MG63 (cell line): ENCODE data around the gene SEC61B. TPM values are rescaled to one million over a fixed set of nuclear protein-coding genes. Genes with fewer than 3 reads are reported as not detected.
"Not testable (repeated sequence)": the region's sequence is repeated elsewhere in the genome, so short reads cannot be mapped to it uniquely, and the experiment has no call there.

Experiments
- DNase-seq: peaks from one replicate; pipeline ENCODE4 v3.0.0-alpha.2; 2020
- H3K27me3 ChIP-seq: fragments of 250-450 bp; sonication (Bioruptor Pico); 2 replicates; pipeline ENCODE4 v1.5.1; 2020; ENCODE audit warnings: mild to moderate bottlenecking, moderate library complexity
- H3K36me3 ChIP-seq: fragments of 250-450 bp; sonication (Bioruptor Pico); 2 replicates; pipeline ENCODE4 v1.5.1; 2020; ENCODE audit warnings: mild to moderate bottlenecking, moderate library complexity
- H3K4me3 ChIP-seq: fragments of 250-450 bp; sonication (Bioruptor Pico); 2 replicates; pipeline ENCODE4 v1.5.1; 2020; ENCODE audit warnings: mild to moderate bottlenecking, moderate library complexity
- H3K9me3 ChIP-seq: fragments of 250-450 bp; sonication (Bioruptor Pico); 2 replicates; pipeline ENCODE4 v1.5.1; 2020; ENCODE audit warnings: mild to moderate bottlenecking, moderate library complexity
- total RNA-seq: library from RNA; depleted of rRNA; stranded (reverse); fragments of >200 nt; shearing (Covaris generic); gene quantifications from 2 replicates; pipeline ENCODE4 v1.2.3, GENCODE V29; 2014; ENCODE audit warnings: low replicate concordance

SEC61B gene
- total RNA-seq, 1 experiment from 2014 or later: 171 TPM

DNA sequence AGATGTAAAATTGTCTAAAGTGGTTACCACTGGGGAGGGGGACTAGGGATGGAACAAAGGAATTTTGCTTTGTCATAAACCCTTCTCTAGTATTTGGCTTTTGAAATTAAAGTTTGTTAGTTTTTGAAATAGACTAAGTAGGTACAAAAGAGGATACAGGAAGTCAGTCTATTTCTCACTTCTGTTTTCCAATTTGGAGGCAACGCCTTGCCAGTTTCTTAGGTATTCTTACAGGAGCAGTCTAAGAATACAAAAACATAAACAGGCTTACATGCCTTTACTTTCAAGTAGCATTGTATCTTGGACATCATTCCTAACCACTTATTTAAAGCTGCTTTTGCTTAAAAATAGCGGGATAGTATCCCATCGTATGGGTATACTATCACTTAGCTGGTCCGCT lies 34.8 kb upstream of the SEC61B start:
- Histone ChIP-seq H3K27me3 (no peaks in the 10 kb centered on the region; the same call in none of the 2 replicates), H3K9me3 (no peaks in the 10 kb centered on the region), H3K4me3 (no peak overlapping the region), H3K36me3 (no peaks in the 10 kb centered on the region)
- no peak for DNase-seq

DNA sequence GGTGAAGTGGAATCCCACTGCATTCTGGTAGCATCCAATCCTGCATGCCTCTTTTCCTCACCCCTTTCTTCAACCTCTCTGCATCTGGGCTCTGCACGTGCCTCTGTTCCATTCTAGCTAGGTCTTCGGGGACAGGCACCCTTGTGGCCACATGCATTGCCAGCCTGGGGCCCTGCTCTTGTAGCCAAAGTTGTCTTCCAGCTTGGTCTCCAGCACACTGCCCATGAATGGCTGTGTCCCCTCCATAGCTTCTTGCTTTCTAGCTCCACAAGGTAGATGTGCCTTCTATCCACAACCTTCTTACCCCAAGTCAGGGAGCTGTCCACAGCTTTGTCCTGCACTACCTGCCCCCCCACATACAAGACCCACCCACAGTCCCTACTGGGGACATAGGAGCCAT lies 32.9 kb upstream of the SEC61B start:
- Histone ChIP-seq H3K27me3 (no peaks in the 10 kb centered on the region; the same call in none of the 2 replicates), H3K4me3 (no peak overlapping the region), H3K9me3 (no peaks in the 10 kb centered on the region), H3K36me3 (no peaks in the 10 kb centered on the region)
- no peak for DNase-seq

DNA sequence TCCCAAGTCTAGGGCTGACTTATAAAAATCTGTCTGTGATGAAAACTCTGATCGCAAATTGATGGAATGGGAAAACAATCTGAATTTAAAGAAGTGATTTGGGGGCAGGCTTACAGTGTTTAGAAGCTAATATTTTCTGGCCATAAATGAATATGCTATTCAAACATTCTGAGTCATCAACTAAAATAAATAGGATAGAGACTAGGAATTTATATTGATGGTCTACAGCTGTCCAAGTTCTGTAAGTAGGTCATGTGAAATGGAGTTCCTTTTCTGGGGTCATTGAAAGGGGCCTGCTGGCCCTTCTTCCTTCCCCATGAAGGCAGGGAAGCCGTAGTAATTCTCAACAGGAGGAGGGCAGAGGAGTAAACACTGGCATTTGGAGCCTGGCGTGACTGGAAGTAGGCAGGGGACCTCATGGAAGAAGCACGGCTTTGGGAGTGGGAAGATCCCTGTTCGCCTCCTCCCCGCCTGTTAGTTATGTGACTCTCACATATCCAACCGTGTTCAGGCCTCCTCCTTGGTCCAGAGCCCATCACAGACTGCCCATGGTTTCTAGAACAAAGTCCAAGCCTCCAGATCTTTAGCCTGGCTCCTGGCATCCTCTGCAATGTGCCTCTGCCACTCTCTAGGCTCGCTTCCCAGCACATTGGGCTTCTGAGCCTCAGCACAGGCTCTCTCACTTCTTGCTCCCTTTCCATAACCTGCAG lies 32.0 kb upstream of the SEC61B start:
- H3K36me3 ChIP-seq: no peaks in the 10 kb centered on the region
- no peaks in the 10 kb centered on the region for H3K9me3 ChIP-seq
- no peak for DNase-seq
- H3K27me3 ChIP-seq: no peaks in the 10 kb centered on the region; the same call in none of the 2 replicates
- no peak overlapping the region for H3K4me3 ChIP-seq

DNA sequence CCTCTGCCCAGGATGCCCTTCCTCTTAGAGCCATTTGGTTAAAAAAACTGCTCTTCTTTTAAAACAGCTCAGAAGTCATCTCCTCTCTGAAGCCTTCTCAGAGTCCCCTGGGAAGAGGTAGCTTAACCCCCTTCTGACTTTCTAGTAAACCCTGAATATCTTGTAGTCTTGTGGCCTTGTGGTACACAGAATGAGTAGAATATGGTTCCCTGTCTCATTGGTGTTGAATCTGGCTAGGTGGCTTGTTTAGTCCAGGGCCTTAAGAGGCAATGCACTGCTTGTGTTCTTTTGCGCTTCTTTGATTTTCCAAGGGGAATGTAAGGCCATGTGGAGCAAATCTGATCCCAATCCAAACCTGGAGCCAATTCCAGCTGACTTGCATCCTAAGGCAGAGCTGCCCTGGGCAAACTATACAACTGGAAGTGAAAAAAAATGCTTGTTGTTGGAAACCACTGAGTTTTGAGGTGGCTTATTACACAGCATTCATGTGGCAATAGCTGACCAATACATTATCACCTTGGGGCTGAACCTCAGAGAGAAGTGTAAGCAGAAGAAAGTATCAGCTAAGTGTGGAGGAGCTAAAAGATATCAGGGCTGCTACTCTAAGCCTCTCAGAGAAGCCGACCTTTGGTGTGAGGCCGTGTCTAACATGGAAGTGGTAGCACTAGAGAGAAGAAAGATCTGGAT lies 31.3 kb upstream of the SEC61B start:
- Histone ChIP-seq H3K9me3 (no peaks in the 10 kb centered on the region), H3K36me3 (no peaks in the 10 kb centered on the region), H3K4me3 (no peak overlapping the region), H3K27me3 (no peaks in the 10 kb centered on the region; the same call in none of the 2 replicates)
- DNase-seq: no peak

DNA sequence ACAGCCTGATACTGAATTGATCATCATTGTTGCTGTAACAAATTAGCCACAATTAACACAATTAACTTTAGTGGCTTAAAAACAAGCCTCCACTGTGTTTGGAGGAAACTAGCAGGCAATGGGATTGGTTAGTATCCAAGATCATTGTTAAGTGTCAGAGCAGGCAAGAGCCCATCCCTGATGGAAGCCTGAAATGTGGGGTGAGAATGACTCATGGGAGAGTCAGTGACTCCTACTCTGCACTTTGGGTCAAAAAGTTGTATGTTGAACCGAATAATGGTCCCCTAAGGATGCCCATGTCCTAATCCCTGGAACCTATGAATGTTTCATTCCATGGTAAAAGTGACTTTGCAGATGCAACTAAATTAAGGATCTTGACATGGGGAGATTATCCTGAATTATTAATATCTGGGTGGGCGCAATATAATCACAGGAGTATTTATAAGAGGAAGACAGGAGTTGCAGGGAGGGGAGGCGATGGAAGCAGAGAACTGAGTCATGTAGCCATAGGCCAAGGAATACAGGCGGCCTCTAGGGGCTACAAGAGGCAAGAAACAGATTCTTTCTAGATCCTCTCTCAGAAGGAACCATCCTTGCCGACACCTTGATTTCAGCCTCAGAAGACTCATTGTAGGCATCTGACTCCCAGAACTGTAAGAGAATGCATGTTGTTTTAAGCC lies 29.2 kb upstream of the SEC61B start:
- H3K9me3 ChIP-seq: no peaks in the 10 kb centered on the region

DNA sequence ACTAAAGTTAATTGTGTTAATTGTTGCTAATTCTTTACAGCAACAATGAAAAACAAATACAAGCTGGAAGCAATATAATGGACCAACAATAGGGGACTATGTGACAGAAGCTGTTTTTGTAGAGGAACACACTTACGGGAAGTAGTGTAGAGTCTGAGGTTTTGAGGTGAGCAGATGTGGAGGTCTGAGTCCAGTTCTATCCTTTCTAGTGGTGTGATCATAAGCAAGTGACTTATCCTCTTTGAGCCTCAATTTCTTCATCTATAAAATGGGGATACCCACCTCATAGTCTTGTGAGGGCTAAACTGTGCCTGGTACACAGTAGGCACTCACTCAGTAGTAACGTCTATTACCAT lies 28.6 kb upstream of the SEC61B start:
- Histone ChIP-seq H3K27me3 (no peaks in the 10 kb centered on the region; the same call in 1 of the 2 replicates), H3K36me3 (no peaks in the 10 kb centered on the region), H3K9me3 (no peaks in the 10 kb centered on the region), H3K4me3 (no peak overlapping the region)
- DNase-seq: no peak

More for the DNA sequence above, 29.2 kb upstream of the SEC61B start:
- no peaks in the 10 kb centered on the region for H3K36me3 ChIP-seq
- H3K4me3 ChIP-seq: no peak overlapping the region
- no peaks in the 10 kb centered on the region; the same call in none of the 2 replicates for H3K27me3 ChIP-seq
- DNase-seq: peak; percentile 28

DNA sequence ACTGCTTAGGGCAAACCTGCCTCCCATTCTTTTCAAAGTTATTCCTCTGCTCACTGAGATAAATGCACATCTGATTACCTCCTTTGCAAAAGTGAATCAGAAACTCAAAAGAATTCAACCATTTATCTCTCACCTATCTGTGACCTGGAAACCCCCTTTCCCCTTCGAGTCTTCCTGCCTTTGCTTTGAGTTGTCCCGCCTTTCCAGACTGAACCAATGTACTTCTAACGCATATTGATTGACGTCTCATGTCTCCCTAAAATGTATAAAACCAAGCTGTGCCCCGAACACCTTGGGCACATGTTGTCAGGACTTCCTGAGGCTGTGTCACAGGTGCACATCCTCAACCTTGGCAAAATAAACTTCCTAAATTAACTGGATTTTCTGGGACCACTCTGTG lies 25.6 kb upstream of the SEC61B start:
- not testable (repeated sequence) for H3K9me3 ChIP-seq, H3K36me3 ChIP-seq, DNase-seq, H3K4me3 ChIP-seq, H3K27me3 ChIP-seq

DNA sequence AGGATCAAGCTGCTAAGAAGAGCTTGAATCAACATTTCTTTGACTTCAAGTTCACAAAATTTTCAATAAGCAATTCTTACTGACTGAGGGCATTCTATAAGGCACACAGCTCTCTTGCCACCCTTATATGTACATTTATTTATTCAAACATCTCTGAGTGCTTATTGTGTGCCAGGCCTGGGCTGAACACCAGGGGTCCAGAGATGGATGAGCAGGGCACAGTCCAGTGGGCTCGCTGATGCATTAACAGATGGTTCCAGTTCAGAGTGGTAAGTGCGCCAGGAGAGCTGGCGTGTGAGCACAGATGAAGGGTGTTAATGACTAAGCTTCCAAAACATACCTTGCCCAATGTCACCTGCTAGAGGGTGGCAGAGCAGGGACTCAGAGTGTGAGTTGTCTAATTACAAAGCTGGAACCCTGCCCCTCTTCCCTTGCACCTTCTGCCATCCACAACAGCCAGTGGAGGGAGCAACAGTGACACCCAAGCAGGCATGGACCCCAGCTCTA lies 24.9 kb upstream of the SEC61B start:
- Histone ChIP-seq H3K36me3 (no peaks in the 10 kb centered on the region), H3K9me3 (no peaks in the 10 kb centered on the region), H3K27me3 (no peaks in the 10 kb centered on the region; the same call in 1 of the 2 replicates), H3K4me3 (no peak overlapping the region)
- DNase-seq: no peak

DNA sequence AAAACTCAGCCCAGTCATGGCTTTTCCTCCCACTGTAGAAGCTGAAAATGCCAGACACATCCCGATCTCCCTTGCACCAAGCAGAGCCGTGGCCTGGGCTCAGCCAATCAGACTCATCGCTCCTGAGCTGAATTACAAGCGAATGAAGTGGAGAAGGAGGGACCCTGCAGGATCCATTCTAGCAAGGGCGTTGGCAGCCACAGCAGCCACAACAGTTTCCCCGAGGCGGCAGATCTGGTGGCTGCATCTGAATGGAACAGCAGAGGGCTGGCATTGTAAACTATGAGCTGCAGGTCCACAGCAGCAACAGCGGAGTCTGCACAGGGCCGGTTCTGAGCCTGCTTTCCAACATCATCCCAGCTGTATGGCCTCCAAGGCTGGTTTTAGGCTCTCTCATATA lies 24.1 kb upstream of the SEC61B start:
- Histone ChIP-seq H3K36me3 (no peaks in the 10 kb centered on the region), H3K4me3 (no peak overlapping the region), H3K27me3 (no peaks in the 10 kb centered on the region; the same call in 1 of the 2 replicates), H3K9me3 (no peaks in the 10 kb centered on the region)
- DNase-seq: no peak

DNA sequence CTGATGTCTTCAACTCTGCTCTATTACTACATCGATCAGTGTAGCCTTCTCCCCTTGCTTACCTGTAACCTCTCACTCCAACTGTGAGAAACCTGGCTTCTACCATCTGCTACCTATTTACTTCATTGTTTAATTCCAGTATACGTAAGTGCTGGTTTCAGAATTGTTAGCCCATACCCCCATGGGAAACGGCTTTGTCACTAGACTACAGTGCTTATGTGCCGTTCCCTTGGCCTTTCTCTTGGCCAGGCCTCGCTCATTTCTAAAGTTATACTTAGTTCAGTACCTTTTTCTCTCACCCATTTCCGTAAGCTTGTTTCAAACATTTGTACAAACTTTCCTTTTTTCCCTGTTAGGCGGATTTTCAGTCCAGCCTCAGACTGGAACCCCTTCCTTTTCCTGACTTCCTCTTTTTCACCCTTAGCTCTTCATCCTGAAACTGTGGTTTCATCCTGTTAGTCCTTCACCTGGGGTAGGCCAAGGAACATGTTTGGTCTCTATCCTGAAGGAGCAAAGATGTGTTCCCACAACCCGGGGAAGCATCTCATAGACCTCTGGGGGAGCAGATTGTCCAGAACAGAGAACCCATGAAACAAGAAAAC lies 22.0 kb upstream of the SEC61B start:
- no peaks in the 10 kb centered on the region for H3K36me3 ChIP-seq
- H3K27me3 ChIP-seq: no peaks in the 10 kb centered on the region
- no peak overlapping the region for H3K4me3 ChIP-seq
- no peak for DNase-seq
- no peaks in the 10 kb centered on the region for H3K9me3 ChIP-seq

DNA sequence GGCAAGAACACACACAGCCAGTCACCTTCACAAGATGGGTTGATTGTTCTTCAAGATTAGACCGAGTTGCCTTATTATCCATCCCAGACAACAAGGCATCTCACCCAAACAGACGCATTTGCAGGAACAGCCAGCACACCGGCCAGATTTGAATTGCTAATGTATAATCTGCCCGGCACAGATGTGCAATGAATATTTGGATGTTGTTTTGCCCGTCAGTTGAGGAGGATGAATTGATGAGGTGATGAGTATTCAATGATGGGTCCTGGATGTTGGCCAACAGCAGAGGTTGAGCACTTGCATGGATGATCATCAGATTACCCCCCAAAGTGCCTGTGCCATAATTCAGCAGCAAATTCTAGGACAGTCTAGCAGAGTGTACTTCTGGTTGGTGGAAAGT lies 20.5 kb upstream of the SEC61B start:
- Histone ChIP-seq H3K9me3 (no peaks in the 10 kb centered on the region), H3K36me3 (no peaks in the 10 kb centered on the region), H3K4me3 (no peak overlapping the region), H3K27me3 (no peaks in the 10 kb centered on the region; the same call in 1 of the 2 replicates)
- DNase-seq: no peak

DNA sequence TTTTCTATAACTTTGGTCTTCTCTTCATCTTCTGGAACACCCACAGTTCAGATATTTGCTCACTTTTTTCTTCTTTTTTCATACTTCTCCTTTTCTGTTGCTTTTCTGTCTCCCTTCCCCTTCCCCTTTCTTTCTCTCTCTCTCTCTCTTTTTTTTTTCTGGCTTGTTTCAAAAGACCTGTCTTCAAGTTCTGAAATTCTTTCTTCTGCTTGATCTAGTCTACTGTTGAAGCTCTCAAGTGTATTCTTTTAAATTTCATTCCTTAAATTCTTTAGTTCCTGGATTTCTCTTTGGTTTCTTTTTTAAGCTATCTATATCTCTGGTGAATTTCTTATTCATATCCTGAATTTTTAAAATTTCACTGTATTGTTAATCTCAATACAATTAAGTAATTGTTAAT lies 11.5 kb upstream of the SEC61B start:
- Histone ChIP-seq H3K9me3 (peaks cover 8% of the 10 kb centered on the region), H3K27me3 (peaks cover 4% of the 10 kb centered on the region; the same call in 1 of the 2 replicates), H3K4me3 (no peak overlapping the region), H3K36me3 (no peaks in the 10 kb centered on the region)
- no peak for DNase-seq

DNA sequence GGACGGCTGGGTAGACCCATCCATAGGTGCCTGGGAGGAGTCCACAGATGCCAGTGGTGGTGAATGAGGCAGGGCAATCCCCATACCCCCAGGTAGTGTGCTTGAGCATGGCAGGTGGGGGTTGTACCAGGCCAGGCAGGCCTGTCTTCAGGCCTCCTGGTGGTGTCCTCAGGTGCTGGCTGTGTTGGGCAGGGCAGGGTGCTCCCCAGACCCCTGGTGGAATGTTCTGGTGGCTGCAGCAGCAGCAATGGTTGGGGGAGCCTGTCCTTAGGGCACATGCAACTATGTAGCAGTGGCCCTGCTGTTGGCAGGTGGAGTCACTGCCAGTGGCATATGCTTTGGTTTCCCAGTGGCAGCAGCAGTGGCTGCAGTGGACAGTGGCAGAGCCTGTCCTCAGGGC lies 10.3 kb upstream of the SEC61B start:
- no peak for DNase-seq
- peaks cover 8% of the 10 kb centered on the region for H3K9me3 ChIP-seq
- H3K27me3 ChIP-seq: 0 out of 2 replicates have a peak, but pooled peaks cover 4% of the 10 kb centered on the region
- H3K4me3 ChIP-seq: no peak overlapping the region
- H3K36me3 ChIP-seq: peaks cover 4% of the 10 kb centered on the region; the same call in 1 of the 2 replicates

DNA sequence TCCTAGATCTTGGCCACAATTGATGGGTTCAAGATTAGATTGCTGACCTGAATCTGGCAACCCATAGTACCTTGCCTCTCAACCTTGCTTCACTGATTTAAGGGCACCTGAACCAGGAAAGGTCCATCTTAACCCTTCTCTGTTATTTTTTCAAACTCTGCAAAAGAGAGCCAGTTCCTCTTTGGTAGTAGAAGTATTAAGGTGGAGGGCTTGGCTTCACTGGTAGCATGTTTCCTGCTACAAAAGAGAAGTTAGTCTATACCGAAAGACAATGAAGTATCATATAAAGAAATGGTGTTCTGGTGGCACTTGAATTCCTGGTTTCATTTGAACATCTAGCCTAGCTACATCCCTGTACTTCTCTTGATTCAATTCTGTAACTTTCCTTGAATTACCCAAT lies 8.9 kb upstream of the SEC61B start:
- DNase-seq: no peak
- H3K4me3 ChIP-seq: no peak overlapping the region
- 0 out of 2 replicates have a peak, but pooled peaks cover 4% of the 10 kb centered on the region for H3K27me3 ChIP-seq
- H3K9me3 ChIP-seq: peaks cover 8% of the 10 kb centered on the region
- peaks cover 19% of the 10 kb centered on the region for H3K36me3 ChIP-seq

DNA sequence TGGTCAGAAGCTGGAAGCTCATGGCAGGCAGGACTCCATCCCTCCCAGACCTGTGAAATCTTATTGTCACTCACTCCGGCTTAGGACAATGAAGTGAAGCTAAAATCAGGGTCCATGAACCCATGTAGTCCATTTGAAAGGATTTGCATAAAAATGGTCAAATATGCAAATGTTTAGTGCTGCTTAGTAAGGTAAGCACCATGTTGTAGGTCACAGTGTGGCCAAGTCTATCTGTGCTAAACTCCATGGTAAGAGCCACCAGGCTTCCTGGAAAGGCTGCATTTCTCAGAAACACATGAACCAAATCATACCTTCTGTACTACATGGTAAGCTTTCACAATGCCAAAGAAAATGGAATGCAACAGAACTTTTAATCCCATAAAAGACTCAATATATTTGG lies 6.0 kb upstream of the SEC61B start:
- no peaks in the 10 kb centered on the region for H3K27me3 ChIP-seq
- peaks cover 33% of the 10 kb centered on the region for H3K36me3 ChIP-seq
- no peak overlapping the region for H3K4me3 ChIP-seq
- no peaks in the 10 kb centered on the region for H3K9me3 ChIP-seq
- no peak for DNase-seq

DNA sequence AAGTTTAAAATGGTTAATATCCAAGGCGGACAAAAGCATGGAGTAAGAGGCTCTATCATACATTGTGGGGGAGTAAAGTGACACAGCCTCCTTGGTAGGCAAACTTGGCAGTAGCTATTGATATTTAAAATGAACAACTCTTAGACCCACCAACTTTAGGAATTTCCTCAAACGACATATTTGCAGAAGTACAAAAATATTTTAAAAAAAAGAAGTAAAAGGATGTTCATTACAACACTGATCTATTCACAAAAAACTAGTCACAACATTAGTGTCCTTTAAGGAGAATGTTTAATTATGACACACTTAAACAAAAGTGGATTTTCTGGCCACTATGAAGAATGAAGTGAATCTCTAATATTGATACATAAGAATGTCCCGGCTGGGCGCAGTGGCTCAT lies 2.1 kb upstream of the SEC61B start:
- peak overlapping the region; percentile 97; the same call in 1 of the 2 replicates for H3K4me3 ChIP-seq
- no peaks in the 10 kb centered on the region for H3K27me3 ChIP-seq
- H3K36me3 ChIP-seq: peaks cover 54% of the 10 kb centered on the region
- DNase-seq: no peak
- no peaks in the 10 kb centered on the region for H3K9me3 ChIP-seq

DNA sequence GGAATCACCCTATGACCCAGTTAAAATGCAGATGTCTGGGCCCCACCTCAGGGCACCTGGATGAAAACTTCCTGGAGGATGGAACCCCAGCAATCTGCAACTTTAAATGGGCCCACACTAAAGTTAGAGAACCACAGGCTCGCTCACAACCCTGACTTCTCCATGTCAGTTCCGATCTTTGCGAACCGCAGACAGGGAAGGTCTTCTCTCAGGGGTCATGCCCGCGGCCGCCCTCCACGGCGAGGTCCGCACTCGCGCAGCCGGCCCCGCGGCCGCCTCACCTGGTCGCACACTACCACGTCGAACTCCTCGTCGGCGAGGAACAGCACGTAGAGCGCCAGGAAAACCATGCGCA lies 839 bp upstream of the SEC61B start:
- no peaks in the 10 kb centered on the region for H3K9me3 ChIP-seq
- peaks cover 64% of the 10 kb centered on the region for H3K36me3 ChIP-seq
- DNase-seq: no peak
- H3K4me3 ChIP-seq: peak overlapping the region; percentile 97
- no peaks in the 10 kb centered on the region for H3K27me3 ChIP-seq
